ENCODE results near the gene SVIL.
"Not testable (repeated sequence)": the region's sequence is repeated elsewhere in the genome, so short reads cannot be mapped to it uniquely, and the experiment has no call there.

The SVIL gene

DNA sequence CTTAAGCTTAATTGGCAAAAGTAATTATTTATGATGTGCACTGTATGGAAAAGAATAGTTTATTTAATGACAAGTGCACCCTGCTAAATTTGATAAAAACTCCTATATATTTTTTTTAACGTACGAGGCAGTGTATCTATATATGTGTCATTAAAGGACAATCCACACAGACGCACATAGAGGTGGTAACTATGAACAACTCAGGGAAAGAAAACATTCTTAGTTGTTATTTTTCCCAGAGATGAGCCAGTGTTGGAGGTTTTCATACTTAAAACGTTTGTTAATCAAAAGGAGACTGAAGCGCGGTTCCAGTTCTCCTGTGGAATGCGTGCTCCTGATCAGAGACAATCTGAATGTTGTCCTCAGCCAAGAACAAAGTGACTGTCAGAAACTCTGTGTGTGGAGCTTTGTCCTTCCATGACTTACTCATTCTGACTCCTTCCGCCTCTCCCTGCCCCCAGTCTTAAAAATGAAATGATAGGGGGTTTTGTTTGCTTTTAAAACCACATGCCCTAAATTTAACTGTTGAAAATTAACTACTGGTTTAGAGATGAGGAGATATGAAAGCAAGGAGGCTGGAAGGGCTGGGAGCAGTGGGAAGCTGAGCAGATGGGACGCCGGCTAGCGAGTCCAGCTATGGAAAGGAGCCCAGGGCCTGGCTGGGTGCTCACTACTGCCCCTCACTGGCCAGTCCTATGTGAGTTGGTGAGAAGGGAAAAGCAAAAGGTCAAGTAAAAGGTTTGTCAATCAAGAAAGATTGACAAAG is 99.6 kb downstream of the SVIL start:
- peak; percentile 88 for FAIRE-seq

DNA sequence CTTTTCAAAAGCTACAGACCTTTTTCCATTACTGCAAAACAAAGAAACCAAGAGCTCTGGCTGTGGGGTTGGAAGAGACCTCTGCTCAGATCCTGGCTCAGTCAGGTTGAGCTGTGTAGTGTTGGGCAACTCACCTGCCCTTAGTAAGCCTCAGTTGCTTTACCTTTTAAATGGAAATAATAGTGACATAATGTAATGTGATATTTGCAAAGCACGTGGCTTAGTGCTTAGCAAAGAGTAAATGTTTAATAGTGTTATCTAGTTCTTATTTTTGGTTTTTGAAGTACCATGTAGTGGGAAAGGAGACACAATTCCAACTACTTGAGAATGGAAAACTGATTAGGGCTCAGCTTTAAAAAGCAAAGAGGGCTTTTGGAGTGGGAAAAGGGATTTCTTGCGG is 100.2 kb downstream of the SVIL start:
- no peak for FAIRE-seq

DNA sequence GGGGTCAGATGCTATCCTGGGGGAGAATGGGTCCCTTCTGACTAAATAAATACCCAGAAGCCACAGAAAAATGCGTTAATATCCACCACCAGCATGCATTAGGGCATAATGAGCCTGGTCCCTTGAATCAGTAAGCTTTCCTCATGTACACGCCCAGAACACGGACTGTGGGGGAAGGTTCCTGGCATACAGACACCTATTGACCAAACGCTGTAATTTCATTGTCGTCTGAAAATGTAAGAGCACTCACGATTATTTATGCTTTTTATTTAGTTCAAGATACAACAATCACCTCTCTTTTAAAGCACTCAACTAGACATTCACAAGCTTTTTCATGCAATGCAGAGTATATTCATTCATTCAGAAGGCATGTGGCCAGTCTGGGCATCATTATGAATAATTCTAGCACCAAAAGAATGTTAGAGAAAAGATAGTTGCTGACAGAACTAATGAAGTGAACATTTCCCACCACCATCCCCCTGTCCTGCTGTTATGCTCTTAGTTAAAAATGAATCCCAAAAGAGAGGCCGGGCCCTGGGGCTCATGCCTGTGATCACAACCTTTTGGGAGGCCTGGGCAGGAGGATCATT is 101.0 kb downstream of the SVIL start:
- FAIRE-seq = no peak

DNA sequence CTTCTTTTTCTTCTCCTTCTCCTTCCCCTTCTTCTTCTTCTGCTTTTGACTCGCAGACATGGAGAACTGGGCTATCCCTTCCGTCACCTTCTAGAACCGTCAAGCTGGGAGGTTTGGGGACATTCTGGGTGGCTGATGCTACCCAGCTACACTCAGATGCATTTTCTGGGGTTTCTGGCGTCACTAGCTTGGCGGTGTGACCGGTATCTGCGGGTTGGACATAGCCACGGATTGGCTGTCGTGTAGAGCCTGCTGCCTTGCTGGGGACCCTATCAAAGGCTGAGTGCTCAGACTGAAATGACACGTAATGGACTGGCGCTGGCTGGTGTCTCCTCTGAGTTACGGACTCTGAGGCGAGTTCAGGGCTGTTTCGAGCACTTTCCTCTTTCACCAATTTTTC is 101.7 kb downstream of the SVIL start:
- FAIRE-seq = no peak

DNA sequence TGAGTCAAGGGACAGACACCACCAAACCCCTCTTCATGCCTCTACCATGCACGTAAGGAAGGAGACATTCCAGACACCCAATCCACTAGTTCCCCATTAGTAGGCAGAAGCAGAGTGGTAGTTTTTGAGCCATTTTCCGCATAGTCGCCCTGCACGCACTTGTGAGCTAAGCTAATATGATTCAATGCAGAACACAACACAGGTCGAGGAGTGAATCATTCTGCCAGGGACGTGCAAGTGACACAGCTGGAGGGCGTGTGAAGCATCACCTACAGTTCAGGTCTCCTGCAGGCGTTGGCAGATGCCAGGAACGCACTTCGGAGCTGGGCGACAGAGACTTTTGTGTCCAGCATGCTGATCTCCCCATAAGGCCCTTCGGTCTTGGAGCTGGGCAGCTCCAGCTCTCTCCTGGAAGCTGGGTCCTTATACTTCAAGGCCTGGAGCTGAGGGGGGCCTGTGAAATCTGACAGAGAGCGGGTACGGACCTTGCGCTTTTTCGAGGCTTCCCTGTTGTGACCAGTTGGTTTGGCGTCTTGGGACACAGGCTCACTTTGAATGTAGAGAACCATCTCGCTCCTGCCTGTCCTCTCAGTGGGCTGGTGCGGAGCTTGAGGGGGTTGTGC is 102.4 kb downstream of the SVIL start:
- FAIRE-seq = no peak

DNA sequence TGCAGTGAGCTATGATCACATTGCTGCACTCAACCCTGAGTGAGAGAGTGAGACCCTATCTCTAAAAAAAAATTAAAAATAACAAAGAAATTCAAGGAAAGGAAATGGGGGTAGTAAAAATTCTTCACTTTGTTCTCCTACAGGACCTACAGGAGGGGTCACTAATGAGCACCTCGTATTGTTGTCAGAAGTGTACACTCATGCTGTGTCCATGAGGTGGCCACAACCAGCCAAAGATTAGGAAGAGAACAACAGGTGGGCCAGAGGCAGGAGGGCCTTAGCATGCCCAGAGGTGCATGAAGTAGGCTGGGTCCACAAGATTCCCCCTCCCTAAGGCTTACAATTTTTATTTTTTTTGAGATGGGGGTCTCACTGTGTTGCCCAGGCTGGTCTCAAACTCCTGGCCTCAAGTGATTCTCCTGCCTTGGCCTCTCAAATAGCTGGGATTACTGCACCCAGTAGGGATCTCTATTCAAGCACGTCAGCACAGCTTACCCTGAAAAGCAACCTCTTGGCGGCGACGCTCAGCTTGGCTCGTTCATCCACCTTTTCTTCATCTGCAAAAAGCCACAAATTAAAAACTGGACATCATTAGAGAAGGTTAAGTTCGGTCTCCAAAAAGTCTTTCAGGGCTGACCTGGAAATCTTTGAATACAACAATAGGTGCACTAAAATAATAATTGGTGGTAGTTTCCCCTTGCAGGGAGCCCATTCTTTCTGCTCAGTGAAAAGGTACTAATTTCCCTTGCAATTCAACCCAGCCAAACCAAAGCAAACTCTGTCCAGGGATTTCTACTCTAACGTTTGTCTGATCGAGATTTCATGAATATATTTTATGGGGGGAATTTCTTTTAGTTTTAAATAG is 104.4 kb downstream of the SVIL start:
- no peak for FAIRE-seq

GRCh38 chr10:29529146-29529545 is 105.6 kb downstream of the SVIL start:
- no peak for FAIRE-seq

GRCh38 chr10:29525762-29526161 is 109.0 kb downstream of the SVIL start:
- no peak for FAIRE-seq

DNA sequence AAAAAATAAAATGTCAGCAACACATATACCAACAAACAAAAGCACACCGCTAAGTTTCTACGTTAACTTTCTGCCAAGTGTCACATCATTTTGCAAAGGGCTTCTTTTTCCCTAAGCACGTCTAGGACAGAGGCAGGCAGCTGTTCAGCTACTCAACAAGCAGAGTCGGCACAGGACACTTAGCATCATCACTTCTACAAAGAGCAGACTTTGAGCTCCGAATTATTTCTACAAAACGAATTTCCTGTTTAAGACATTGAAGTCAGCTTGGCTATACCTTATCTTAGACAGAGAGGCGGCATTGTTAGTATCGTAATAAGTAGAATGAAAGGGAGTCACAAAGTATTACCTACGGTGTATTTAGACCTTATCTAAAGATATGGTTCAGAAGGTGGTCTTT is 110.1 kb downstream of the SVIL start:
- FAIRE-seq = no peak

DNA sequence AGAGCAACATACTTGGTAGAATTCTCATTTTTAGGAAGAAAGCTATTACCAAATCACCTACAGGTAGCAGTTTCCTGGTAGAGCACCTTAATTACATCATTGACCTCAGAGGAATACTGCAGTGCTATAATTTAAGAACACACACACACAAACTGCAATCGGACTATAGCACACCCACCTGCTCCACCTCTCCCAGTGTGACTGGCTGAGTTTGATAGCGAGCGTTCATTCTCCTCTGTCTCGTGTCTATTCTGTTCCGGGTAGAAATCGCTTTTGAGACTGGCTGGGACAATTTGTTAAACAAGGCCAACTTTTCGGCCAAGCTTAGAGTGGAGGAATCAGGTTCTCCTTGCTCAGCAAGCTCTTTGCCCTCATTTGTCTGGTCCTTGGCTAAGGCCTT is 110.5 kb downstream of the SVIL start:
- FAIRE-seq = no peak

- no peak for FAIRE-seq
These were observed 111.9 kb downstream of the SVIL start for GRCh38 chr10:29522918-29523317.

DNA sequence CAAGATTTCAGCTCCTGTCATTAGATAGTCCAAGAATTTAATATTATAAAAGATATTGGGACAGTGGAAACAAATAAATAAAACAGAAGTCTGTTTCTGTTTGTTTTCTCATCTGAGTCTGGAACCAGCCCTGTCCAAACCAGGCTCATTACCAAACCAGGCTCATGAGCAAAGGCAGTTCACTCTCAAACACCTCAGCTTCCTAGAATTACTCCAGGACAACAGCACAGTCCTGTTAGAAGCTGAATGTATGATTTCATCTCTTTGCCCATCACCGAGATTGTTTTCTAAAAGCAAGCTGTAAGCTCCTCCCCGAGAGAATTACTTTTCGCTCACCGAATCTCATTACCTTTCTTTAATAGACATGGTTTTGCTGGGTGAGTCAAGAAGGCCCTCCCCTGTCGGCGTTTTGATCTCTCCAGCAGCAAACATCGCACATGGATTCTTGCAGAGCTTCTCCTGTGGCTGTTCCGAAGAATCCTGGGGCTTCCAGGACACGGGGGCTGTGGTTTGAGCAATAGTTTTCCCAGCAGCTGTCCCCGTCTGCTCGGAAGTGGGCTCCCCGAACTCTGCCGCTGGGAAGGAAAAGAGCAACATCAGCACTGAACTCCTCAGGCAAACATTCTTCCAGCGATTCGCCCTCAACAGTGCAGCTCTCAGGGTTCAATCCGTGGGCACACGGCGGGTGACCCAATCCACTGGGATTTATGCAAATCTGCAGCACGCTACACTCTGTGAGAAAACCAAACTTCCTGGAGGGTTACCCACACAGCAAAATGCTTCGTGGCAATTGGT is 112.5 kb downstream of the SVIL start:
- no peak for FAIRE-seq

DNA sequence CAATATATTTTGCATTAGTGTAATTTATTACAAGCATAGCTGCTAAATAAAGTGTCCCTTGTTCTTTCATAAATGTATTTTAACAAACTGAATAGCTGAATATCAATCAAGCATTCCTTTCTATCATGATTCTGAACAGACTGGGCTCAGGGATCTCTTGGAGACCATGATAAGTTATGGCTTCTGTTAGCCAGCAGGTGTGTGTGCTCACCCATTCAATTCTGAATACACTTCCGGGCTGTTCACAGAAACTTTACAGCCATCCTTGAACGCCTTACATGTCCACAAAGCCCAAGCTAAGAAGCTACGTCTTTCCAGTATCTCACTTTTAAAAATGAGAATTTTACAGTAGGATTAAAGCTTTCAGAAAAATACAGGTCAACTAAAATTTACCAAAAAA is 115.1 kb downstream of the SVIL start:
- FAIRE-seq = no peak

DNA sequence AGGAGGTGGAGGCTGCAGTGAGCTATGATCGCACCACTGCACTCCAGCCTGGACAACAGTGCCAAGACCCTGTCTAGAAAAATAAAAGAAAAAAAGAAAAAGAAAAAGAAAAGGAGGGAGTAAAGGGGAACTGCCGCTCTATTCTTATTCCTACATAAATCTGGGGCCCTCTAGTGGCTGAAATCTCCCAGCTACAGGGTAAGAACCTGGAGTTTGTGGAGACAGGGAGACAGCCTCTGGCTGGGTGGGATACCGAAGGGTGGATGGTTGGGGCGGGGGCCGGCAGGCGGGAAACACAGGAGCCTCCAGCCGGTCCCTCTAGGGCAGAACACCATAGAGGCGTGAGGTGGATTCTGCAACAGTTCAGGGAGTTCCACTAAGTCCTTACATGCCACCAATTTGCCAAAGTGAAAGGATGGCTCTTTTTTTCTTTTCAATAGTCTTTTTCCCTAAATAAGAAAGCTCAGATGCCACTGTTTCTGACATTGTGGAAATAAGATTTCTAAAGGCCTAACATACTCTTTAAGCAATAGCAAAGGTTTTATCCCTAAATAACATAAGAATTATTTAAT is 117.3 kb downstream of the SVIL start:
- FAIRE-seq = no peak

DNA sequence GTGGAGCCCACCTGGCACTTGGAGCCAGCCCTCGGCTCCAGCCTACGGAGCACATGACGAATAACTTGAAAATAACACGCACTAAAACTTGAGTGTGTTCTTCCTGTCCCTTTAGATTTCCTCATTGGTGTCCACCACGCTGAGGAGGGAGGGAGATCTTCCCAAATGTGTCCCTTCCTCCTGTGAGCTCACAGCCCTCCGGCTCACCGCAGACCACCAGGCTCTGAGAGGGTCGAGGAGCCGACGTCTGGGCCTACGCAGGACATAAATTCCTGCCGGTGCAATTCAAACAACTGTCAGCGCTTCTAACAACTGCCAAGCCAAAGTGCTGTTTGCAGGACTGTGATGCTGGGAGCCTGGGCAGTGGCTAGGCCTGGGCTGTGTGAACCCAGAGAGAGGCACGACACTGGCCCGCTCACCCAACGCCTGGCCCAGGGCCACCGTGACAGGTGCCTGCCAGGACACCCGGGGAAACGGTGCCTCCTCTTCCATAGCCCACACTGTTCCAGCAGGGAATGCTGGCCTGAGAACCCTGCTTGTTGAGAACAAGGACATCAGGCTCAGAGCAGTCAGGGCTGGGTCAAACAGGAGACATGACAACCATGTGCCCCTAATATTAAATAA is 118.3 kb downstream of the SVIL start:
- not testable (repeated sequence) for FAIRE-seq

DNA sequence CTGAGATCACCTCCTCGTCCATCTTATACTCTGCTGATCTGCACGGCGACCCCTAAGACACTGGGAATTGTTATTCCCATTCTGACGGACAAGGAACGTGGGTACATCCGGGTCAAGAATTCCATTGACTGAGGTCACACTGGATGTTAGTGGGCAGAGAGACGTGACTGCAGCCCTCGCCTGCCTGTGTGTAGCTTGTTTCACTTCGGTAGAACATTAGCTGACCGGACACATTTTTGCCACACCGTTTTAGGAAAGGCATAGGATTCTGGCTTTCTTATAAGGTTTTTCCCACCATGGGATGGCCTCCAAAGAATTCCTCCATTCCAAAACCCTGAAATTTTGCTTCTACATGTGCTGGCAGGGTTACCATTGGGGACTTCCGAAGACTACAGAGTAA is 118.9 kb downstream of the SVIL start:
- FAIRE-seq = not testable (repeated sequence)

GRCh38 chr10:29515104-29515503 is 119.7 kb downstream of the SVIL start:
- FAIRE-seq = not testable (repeated sequence)

DNA sequence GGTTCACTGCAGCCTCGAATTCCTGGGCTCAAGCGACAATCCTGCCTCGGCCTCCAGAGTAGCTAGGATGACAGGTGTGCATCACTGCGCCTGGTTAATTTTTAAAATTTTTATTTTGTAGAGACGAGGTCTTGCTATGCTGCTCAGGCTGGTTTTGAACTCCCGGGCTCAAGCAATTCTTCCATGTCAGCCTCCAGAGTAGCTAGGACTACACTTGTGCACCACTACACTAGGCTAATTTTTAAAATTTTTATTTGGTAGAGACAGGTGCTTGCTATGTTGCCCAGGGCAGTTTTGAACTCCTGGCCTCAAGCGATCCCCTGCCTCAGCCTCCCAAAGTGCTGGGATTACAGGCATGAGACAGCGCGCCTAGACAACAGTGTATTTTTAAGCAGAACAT is 120.5 kb downstream of the SVIL start:
- no peak for FAIRE-seq

- no peak for FAIRE-seq
These were observed 122.3 kb downstream of the SVIL start for GRCh38 chr10:29512425-29512974.

DNA sequence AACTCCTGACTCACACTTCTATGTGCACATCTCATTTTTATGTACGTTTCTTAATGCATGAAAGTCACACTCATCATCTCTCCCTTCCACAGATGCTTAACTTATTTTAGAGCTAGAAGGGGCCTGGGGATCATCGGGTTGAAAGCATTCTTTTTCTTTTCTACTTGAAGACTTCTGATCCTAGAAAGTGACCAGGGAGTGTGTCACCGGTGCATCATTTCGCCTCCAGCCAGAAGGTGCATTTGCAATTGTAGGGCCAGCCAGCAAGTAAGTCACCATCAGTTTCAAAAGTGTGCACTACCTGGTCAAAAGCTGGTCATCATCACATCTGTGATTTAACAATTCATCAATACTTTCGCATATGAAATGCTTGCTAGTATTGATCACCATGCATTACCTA is 123.0 kb downstream of the SVIL start:
- FAIRE-seq = not testable (repeated sequence)

- FAIRE-seq = not testable (repeated sequence)
These were observed 124.2 kb downstream of the SVIL start for GRCh38 chr10:29510483-29511157.

Measured in endometrium (tissue), 2 donors.